Common myeloid progenitor, CD34-positive (primary cell): ENCODE measurements around the gene CELF1.

ENCODE experiments used
- CTCF ChIA-PET: fragments of 350-600 bp; sonication (Branson Sonifier 250); formaldehyde crosslinking; loops from one replicate; lab custom pipeline; 2021; ENCODE audit warnings: antibody characterized with exemption; lab: Charles Lee
- POLR2A ChIA-PET: fragments of 350-600 bp; sonication (Branson Sonifier 250); formaldehyde crosslinking; loops from one replicate; lab custom pipeline; 2021; ENCODE audit warnings: antibody characterized with exemption; lab: Charles Lee
- DNase-seq, 3 donors: peaks; one replicate each; pipeline versions ENCODE4 v3.0.0 to v3.0.0-alpha.2; 2013
- H3K27ac ChIP-seq, 2 experiments: 1 replicate in 1 of 2; 2 replicates in 1 of 2; pipeline ENCODE4 v1.7.0; 2013; ENCODE audit warnings: inconsistent platforms in 2 of 2, low read length in 2 of 2, mild to moderate bottlenecking in 2 of 2, low read depth in 1 of 2, moderate library complexity in 1 of 2; ENCODE audit not compliant: severe bottlenecking in 2 of 2, insufficient read depth in 1 of 2, poor library complexity in 1 of 2
- H3K27me3 ChIP-seq, 5 experiments: replicated peaks in 2 of 5; 1 replicate in 3 of 5; 2 replicates in 2 of 5; pipeline versions ENCODE4 v1.6.1 to v1.7.0; 2013; ENCODE audit warnings: low read length in 4 of 5, mild to moderate bottlenecking in 2 of 5, moderate library complexity in 2 of 5, inconsistent platforms in 1 of 5; ENCODE audit not compliant: insufficient read depth in 5 of 5, control insufficient read depth in 4 of 5
- H3K36me3 ChIP-seq, 4 experiments: 1 replicate in 2 of 4; 2 replicates in 2 of 4; pipeline versions ENCODE4 v1.6.1 to v1.7.0; 2013; ENCODE audit warnings: low read length in 3 of 4, control low read depth in 1 of 4, mild to moderate bottlenecking in 1 of 4; ENCODE audit not compliant: control insufficient read depth in 4 of 4, insufficient read depth in 4 of 4
- H3K4me1 ChIP-seq, 4 experiments: 1 replicate in 3 of 4; 2 replicates in 1 of 4; pipeline versions ENCODE4 v1.6.1 to v1.7.1; 2013; ENCODE audit warnings: low read length in 3 of 4, mild to moderate bottlenecking in 3 of 4, control low read depth in 1 of 4, inconsistent platforms in 1 of 4, moderate library complexity in 1 of 4; ENCODE audit not compliant: control insufficient read depth in 4 of 4, insufficient read depth in 4 of 4; ENCODE audit errors: control extremely low read depth in 1 of 4
- H3K4me3 ChIP-seq, 7 experiments: 1 replicate in 4 of 7; 2 replicates in 3 of 7; pipeline versions ENCODE4 v1.5.1 to v1.7.0; 2013; ENCODE audit warnings: mild to moderate bottlenecking in 7 of 7, low read length in 6 of 7, moderate library complexity in 6 of 7, inconsistent platforms in 2 of 7, low read depth in 2 of 7, control low read depth in 1 of 7; ENCODE audit not compliant: insufficient read depth in 4 of 7, control insufficient read depth in 1 of 7; ENCODE audit errors: extremely low read depth in 1 of 7
- H3K9me3 ChIP-seq, 5 experiments: 1 replicate in 4 of 5; 2 replicates in 1 of 5; pipeline versions ENCODE4 v1.6.1 to v1.7.1; 2013; ENCODE audit warnings: low read length in 4 of 5, mild to moderate bottlenecking in 2 of 5, inconsistent platforms in 1 of 5, low read depth in 1 of 5, moderate library complexity in 1 of 5; ENCODE audit not compliant: control insufficient read depth in 4 of 5, insufficient read depth in 2 of 5; ENCODE audit errors: control extremely low read depth in 1 of 5
- WGBS: methylation state at CpG from one replicate; pipeline ENCODE4 v1.1.5; 2013; ENCODE audit not compliant: insufficient coverage; 5-methylcytosine and 5-hydroxymethylcytosine counted together

Gene CELF1

GRCh38 chr11:47443028-47443700, 109.8 kb downstream of the CELF1 start:
- Histone ChIP-seq H3K9me3 (no peaks in the 10 kb centered on the region), H3K27me3 (no peaks in the 10 kb centered on the region), H3K27ac (no peak overlapping the region), H3K4me1 (no peaks in the 10 kb centered on the region), H3K36me3 (no peaks in the 10 kb centered on the region), H3K4me3 (no peak overlapping the region)
- 100% methylated on average over 7 of the region's 12 CpGs for whole genome bisulfite sequencing
- CTCF ChIA-PET: interaction anchor here (0.8 kb wide), 1 partner anchor 19 kb away, joined by 3 read pairs; no protein-coding TSS in a partner anchor
- POLR2A ChIA-PET: no interaction called here
- peak in 2 of 3 donors; percentile 13 to 17 for DNase-seq

GRCh38 chr11:47442514-47442913, 110.4 kb downstream of the CELF1 start:
- H3K27ac ChIP-seq: no peak overlapping the region
- WGBS: 91% methylated on average over 8 of the region's 8 CpGs
- no peaks in the 10 kb centered on the region for H3K27me3 ChIP-seq
- H3K4me3 ChIP-seq: no peak overlapping the region
- DNase-seq: no peak
- POLR2A ChIA-PET: no interaction called here
- CTCF ChIA-PET: interaction anchor here (0.9 kb wide), 1 partner anchor 11 kb away, joined by 3 read pairs; no protein-coding TSS in a partner anchor
- H3K36me3 ChIP-seq: no peaks in the 10 kb centered on the region
- H3K9me3 ChIP-seq: no peaks in the 10 kb centered on the region
- H3K4me1 ChIP-seq: no peaks in the 10 kb centered on the region

- Histone ChIP-seq H3K27ac (no peak overlapping the region), H3K27me3 (no peaks in the 10 kb centered on the region), H3K4me1 (no peaks in the 10 kb centered on the region), H3K36me3 (no peaks in the 10 kb centered on the region), H3K4me3 (no peak overlapping the region), H3K9me3 (no peaks in the 10 kb centered on the region)
- ChIA-PET POLR2A (no interaction called here), CTCF (interaction anchor here (0.5 to 1.6 kb wide), 4 partner anchors 8 to 248 kb away, joined by 3 to 4 read pairs (median 3); no protein-coding TSS in a partner anchor)
- DNase-seq: no peak
- 97% methylated on average over 12 of the region's 12 CpGs for WGBS
Observed at GRCh38 chr11:47441421-47441820, 111.5 kb downstream of the CELF1 start.

GRCh38 chr11:47440054-47440476, 112.9 kb downstream of the CELF1 start:
- ChIA-PET CTCF (interaction anchor here (1.6 kb wide), 1 partner anchor 10 kb away, joined by 4 read pairs; no protein-coding TSS in a partner anchor), POLR2A (no interaction called here)
- no peak overlapping the region for H3K4me3 ChIP-seq
- no peaks in the 10 kb centered on the region for H3K9me3 ChIP-seq
- H3K27ac ChIP-seq: no peak overlapping the region
- no peak for DNase-seq
- H3K36me3 ChIP-seq: no peaks in the 10 kb centered on the region
- WGBS: 81% methylated on average over 2 of the region's 2 CpGs
- no peaks in the 10 kb centered on the region for H3K27me3 ChIP-seq
- H3K4me1 ChIP-seq: no peaks in the 10 kb centered on the region

GRCh38 chr11:47438721-47439120, 114.2 kb downstream of the CELF1 start:
- no peaks in the 10 kb centered on the region for H3K9me3 ChIP-seq
- no peaks in the 10 kb centered on the region for H3K36me3 ChIP-seq
- CTCF ChIA-PET: no interaction called here
- 96% methylated on average over 15 of the region's 18 CpGs for WGBS
- POLR2A ChIA-PET: no interaction called here
- no peaks in the 10 kb centered on the region for H3K4me1 ChIP-seq
- no peak overlapping the region for H3K27ac ChIP-seq
- no peaks in the 10 kb centered on the region for H3K27me3 ChIP-seq
- H3K4me3 ChIP-seq: no peak overlapping the region
- no peak for DNase-seq

DNA sequence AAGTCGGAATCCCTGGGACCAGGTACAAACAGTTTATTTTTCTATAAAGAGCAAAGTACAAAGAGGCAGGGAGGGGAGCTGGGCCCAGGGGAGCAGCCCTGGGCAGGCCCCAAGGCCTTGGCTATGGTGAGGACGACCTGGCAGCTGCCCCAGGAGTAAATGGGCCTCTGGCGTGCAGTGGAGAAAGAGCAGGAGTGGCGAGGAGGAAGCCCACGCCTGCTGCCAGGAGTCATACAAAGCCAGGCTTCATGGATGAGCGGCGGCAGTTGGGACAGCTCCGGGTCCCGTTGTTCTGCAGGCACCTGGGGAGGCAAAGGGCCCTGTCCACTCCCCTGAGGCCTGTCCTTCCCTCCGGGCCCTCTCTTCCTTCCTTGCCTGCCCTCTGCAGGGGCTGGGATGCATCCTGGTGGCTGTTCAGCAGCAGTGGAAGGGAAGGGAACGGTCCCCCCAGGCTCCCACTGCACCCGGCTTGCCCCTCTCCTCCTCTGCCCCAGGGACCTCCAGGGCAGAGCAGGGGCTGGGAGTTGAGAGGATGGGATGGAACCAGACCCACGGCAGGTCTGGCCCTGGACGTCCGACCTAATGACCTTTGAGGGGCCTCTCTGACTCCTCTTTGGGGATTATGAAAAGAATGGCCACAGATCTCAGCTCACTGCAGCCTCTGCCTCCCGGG, 115.0 kb downstream of the CELF1 start:
- Histone ChIP-seq H3K36me3 (no peaks in the 10 kb centered on the region), H3K27ac (no peak overlapping the region), H3K4me3 (no peak overlapping the region), H3K9me3 (no peaks in the 10 kb centered on the region), H3K27me3 (no peaks in the 10 kb centered on the region), H3K4me1 (no peaks in the 10 kb centered on the region)
- 95% methylated on average over 13 of the region's 16 CpGs for WGBS
- POLR2A ChIA-PET: no interaction called here
- CTCF ChIA-PET: interaction anchor here (1.2 kb wide), 1 partner anchor 15 kb away, joined by 3 read pairs; no protein-coding TSS in a partner anchor
- no peak for DNase-seq

DNA sequence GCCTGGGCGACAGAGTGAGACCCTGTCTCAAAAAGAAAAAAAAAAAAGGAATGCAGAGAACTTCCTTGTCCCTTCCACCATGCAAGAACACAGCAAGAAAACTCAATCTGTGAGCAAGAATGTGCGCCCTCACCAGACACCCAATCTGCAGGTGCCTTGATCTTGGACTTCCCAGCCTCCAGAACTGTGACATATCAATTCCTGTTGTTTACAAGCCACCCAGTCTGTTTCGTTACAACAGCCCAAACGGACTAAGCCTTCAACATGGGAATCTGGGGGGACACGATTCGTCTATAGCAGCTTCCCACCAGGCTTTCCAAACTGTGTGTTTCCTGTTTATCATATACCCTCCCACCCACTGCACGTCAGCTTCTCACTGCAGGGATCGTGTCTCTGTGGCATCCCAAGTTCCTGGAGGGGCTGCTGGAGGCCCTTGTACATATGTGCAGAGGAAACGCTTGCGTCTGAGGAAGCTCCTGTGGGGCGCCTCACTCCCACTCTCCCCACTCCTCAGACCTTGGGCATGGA, 115.7 kb downstream of the CELF1 start:
- POLR2A ChIA-PET: no interaction called here
- H3K27ac ChIP-seq: no peak overlapping the region
- no peaks in the 10 kb centered on the region for H3K9me3 ChIP-seq
- no peaks in the 10 kb centered on the region for H3K4me1 ChIP-seq
- WGBS: 94% methylated on average over 10 of the region's 11 CpGs
- H3K4me3 ChIP-seq: no peak overlapping the region
- no peak for DNase-seq
- H3K36me3 ChIP-seq: no peaks in the 10 kb centered on the region
- CTCF ChIA-PET: interaction anchor here (0.6 to 1.2 kb wide), 2 partner anchors 16 to 174 kb away, joined by 3 read pairs; no protein-coding TSS in a partner anchor
- no peaks in the 10 kb centered on the region for H3K27me3 ChIP-seq
